MM.1S (cell line): ENCODE results near the gene AUTS2.

Experiments used
- DNase-seq: peaks from one replicate; pipeline ENCODE4 v3.0.0-alpha.2; 2015
- H2AFZ ChIP-seq: fragments of 300-600 bp; sonication (generic); 2 replicates; pipeline ENCODE4 v1.6.0; 2016; ENCODE audit warnings: antibody characterized with exemption, low read length
- H3F3A ChIP-seq: fragments of 300-600 bp; sonication (generic); 2 replicates; pipeline ENCODE4 v1.6.1; 2016; ENCODE audit warnings: mild to moderate bottlenecking, antibody characterized with exemption, low read length, moderate library complexity, mixed read lengths; ENCODE audit not compliant: insufficient read depth
- H3K27ac ChIP-seq: fragments of 300-600 bp; sonication (generic); 2 replicates; pipeline ENCODE4 v1.5.1; 2016; ENCODE audit warnings: mild to moderate bottlenecking, low read length
- H3K27me3 ChIP-seq: fragments of 300-600 bp; sonication (generic); replicated peaks from 2 replicates; pipeline ENCODE4 v1.6.0; 2016; ENCODE audit warnings: low read length; ENCODE audit not compliant: insufficient read depth
- H3K36me3 ChIP-seq: fragments of 300-600 bp; sonication (generic); replicated peaks from 2 replicates; pipeline ENCODE4 v1.6.1; 2016; ENCODE audit warnings: mild to moderate bottlenecking, low read length, mixed read lengths; ENCODE audit not compliant: insufficient read depth
- H3K4me1 ChIP-seq: fragments of 300-600 bp; sonication (generic); 2 replicates; pipeline ENCODE4 v1.6.1; 2016; ENCODE audit warnings: low read length, mixed read lengths
- H3K4me2 ChIP-seq: fragments of 300-600 bp; sonication (generic); 2 replicates; pipeline ENCODE4 v1.6.0; 2016; ENCODE audit warnings: low read depth, low read length
- H3K4me3 ChIP-seq: fragments of 300-600 bp; sonication (generic); 2 replicates; pipeline ENCODE4 v1.5.1; 2016; ENCODE audit warnings: low read length, mixed read lengths
- H3K79me2 ChIP-seq: fragments of 300-600 bp; sonication (generic); 2 replicates; pipeline ENCODE4 v1.6.1; 2016; ENCODE audit warnings: mixed run types, low read length, mixed read lengths
- H3K9ac ChIP-seq: fragments of 300-600 bp; sonication (generic); 2 replicates; pipeline ENCODE4 v1.6.1; 2016; ENCODE audit warnings: low read length, mixed read lengths
- H3K9me2 ChIP-seq: fragments of 300-600 bp; sonication (generic); replicated peaks from 2 replicates; pipeline ENCODE4 v1.6.1; 2016; ENCODE audit warnings: mild to moderate bottlenecking, low read length, mixed read lengths; ENCODE audit not compliant: insufficient read depth
- H3K9me3 ChIP-seq: fragments of 300-600 bp; sonication (generic); replicated peaks from 2 replicates; pipeline ENCODE4 v1.6.1; 2016; ENCODE audit warnings: mild to moderate bottlenecking, low read length, mixed read lengths; ENCODE audit not compliant: insufficient read depth
- H4K20me1 ChIP-seq: fragments of 300-600 bp; sonication (generic); 2 replicates; pipeline ENCODE4 v1.6.1; 2016; ENCODE audit warnings: mild to moderate bottlenecking, low read length, moderate library complexity, mixed read lengths; ENCODE audit not compliant: insufficient read depth
- EZH2 ChIP-seq: fragments of 300-600 bp; sonication (generic); optimal IDR thresholded peaks from 2 replicates; pipeline ENCODE3; 2017; ENCODE audit warnings: low read depth, mild to moderate bottlenecking, antibody characterized with exemption, low read length, mixed read lengths
- EZH2phosphoT487 ChIP-seq: fragments of 300-600 bp; sonication (generic); IDR thresholded peaks from 2 replicates; pipeline ENCODE4 v1.6.1; 2018; ENCODE audit warnings: antibody characterized with exemption, low read length
- TF ChIP-seq, protein P1 (sequence below): fragments of 300-600 bp; sonication (generic); IDR thresholded peaks from 2 replicates; pipeline ENCODE4 v1.5.1; 2016; ENCODE audit warnings: antibody characterized with exemption, low read length, mixed read lengths

The AUTS2 gene

DNA sequence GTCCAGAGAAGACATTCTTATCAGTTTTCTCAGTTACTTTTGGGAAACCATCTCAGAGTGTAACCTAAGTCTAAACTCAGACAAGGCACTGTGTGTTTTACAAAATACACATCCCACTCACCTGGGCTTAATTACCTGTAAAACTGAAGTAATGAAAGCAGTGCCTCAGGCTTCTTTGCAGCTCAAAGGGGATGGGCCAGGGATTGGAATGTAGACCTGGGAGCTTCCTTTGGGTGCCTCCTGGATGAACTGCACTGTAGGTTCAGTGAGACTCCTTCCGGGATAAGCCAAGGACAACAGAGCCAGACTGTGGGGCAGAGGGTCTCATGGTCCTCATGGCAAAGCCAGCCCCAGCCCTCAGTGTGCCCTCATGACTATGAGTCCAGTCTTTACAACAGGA lies 861.3 kb downstream of the AUTS2 start:
- Histone ChIP-seq H3K27ac (no peak overlapping the region), H3K4me2 (no peak overlapping the region), H3K4me3 (no peak overlapping the region)

DNA sequence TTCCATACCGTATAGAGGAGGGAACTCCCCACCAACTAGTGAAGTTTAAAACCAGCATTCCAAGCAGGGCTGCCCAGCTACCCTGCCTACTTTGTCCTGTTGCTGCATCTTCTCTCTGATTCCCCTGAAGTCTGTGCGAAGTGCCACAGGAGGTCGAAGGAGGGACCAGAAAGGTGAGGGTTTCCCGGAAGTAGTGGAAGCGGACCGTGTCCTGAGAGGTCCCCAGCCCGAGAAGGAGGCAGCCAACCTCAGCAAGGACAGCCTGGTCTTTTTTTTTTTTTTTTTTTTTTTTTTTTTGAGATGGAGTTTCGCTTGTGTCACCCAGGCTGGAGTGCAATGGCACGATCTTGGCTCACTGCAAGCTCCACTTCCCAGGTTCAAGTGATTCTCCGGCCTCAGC lies 861.8 kb downstream of the AUTS2 start:
- H3K9me3 ChIP-seq = no peaks in the 10 kb centered on the region
- H3F3A ChIP-seq = no peaks in the 10 kb centered on the region
- no peak overlapping the region for H2AFZ ChIP-seq
- no peak overlapping the region for H3K4me3 ChIP-seq
- no peaks in the 10 kb centered on the region for H3K4me1 ChIP-seq
- no peak overlapping the region for H3K27ac ChIP-seq
- no peaks in the 10 kb centered on the region for H3K36me3 ChIP-seq
- H3K9ac ChIP-seq = no peak overlapping the region
- H3K79me2 ChIP-seq = no peaks in the 10 kb centered on the region
- H3K4me2 ChIP-seq = no peak overlapping the region
- no peaks in the 10 kb centered on the region for H3K9me2 ChIP-seq
- no peaks in the 10 kb centered on the region for H3K27me3 ChIP-seq
- TF ChIP-seq, protein P1, sequence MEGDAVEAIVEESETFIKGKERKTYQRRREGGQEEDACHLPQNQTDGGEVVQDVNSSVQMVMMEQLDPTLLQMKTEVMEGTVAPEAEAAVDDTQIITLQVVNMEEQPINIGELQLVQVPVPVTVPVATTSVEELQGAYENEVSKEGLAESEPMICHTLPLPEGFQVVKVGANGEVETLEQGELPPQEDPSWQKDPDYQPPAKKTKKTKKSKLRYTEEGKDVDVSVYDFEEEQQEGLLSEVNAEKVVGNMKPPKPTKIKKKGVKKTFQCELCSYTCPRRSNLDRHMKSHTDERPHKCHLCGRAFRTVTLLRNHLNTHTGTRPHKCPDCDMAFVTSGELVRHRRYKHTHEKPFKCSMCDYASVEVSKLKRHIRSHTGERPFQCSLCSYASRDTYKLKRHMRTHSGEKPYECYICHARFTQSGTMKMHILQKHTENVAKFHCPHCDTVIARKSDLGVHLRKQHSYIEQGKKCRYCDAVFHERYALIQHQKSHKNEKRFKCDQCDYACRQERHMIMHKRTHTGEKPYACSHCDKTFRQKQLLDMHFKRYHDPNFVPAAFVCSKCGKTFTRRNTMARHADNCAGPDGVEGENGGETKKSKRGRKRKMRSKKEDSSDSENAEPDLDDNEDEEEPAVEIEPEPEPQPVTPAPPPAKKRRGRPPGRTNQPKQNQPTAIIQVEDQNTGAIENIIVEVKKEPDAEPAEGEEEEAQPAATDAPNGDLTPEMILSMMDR = no peak
- TF ChIP-seq EZH2phosphoT487 (no peak), EZH2 (no peak)
- no peak for DNase-seq
- no peaks in the 10 kb centered on the region for H4K20me1 ChIP-seq

More for the DNA sequence above, 861.3 kb downstream of the AUTS2 start:
- no peak overlapping the region for H2AFZ ChIP-seq
- no peak overlapping the region for H3K9ac ChIP-seq
- H3K9me3 ChIP-seq = no peaks in the 10 kb centered on the region
- no peaks in the 10 kb centered on the region for H3K9me2 ChIP-seq
- H3K79me2 ChIP-seq = no peaks in the 10 kb centered on the region
- no peak for DNase-seq
- no peaks in the 10 kb centered on the region for H3K36me3 ChIP-seq
- H3F3A ChIP-seq = no peaks in the 10 kb centered on the region
- no peaks in the 10 kb centered on the region for H3K27me3 ChIP-seq
- no peaks in the 10 kb centered on the region for H3K4me1 ChIP-seq
- no peak for TF ChIP-seq EZH2
- TF ChIP-seq EZH2phosphoT487 = no peak
- TF ChIP-seq, protein P1 = no peak
- H4K20me1 ChIP-seq = no peaks in the 10 kb centered on the region

DNA sequence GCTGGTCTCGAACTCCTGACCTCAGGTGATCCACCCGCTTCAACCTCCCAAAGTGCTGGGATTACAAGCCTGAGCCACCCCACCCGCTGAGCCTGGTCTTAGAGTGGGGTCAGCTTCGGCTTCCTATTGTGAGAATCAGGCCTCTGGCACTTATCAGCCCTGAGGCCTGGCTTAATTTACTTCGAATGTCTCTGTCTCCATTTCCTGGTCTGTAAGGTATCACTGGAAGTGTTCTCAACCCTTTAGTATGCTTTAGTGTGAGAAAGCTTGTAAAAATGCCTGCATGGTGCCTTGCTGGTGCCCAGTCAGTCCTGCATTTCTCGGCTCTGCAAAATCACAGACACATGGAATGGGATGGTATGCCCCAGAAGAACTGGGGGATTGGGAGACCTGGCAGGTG lies 862.3 kb downstream of the AUTS2 start:
- no peak for DNase-seq
- Histone ChIP-seq H3K27ac (no peak overlapping the region), H3K9ac (no peak overlapping the region), H2AFZ (no peak overlapping the region), H3K4me3 (no peak overlapping the region), H3K36me3 (no peaks in the 10 kb centered on the region), H3K9me2 (no peaks in the 10 kb centered on the region), H3K4me1 (no peaks in the 10 kb centered on the region), H3K4me2 (no peak overlapping the region), H3F3A (no peaks in the 10 kb centered on the region), H4K20me1 (no peaks in the 10 kb centered on the region), H3K27me3 (no peaks in the 10 kb centered on the region), H3K9me3 (no peaks in the 10 kb centered on the region), H3K79me2 (no peaks in the 10 kb centered on the region)
- TF ChIP-seq EZH2 = no peak
- no peak for TF ChIP-seq EZH2phosphoT487
- TF ChIP-seq, protein P1 = no peak
